HL-60 (cell line): Measurements from ENCODE around the gene ZFYVE28.

Experiments
- DNase-seq, 2 experiments: peaks; one replicate each; pipeline ENCODE4 v3.0.0-alpha.2; 2010 to 2020; ENCODE audit warnings: low read depth in 1 of 2, low spot score in 1 of 2
- H3K27ac ChIP-seq: fragments of 250-450 bp; sonication (Bioruptor Pico); replicated peaks from 2 replicates; pipeline ENCODE4 v1.5.1; 2020; ENCODE audit warnings: mild to moderate bottlenecking, moderate library complexity
- H3K27me3 ChIP-seq: fragments of 250-450 bp; sonication (Bioruptor Pico); 2 replicates; pipeline ENCODE4 v1.5.1; 2021; ENCODE audit warnings: mild to moderate bottlenecking, moderate library complexity; ENCODE audit not compliant: insufficient read depth, poor library complexity, severe bottlenecking
- H3K4me3 ChIP-seq: replicated peaks from 2 replicates; pipeline ENCODE4 v1.5.1; 2011; ENCODE audit warnings: mild to moderate bottlenecking, control low read depth, low read length; ENCODE audit not compliant: insufficient read depth
- GABPA ChIP-seq: IDR thresholded peaks from 2 replicates; pipeline ENCODE4 v1.6.1; 2012; ENCODE audit warnings: low read depth
- POLR2AphosphoS5 ChIP-seq: IDR thresholded peaks from 2 replicates; pipeline ENCODE4 v1.6.1; 2012; ENCODE audit warnings: low read depth
- REST ChIP-seq: IDR thresholded peaks from 2 replicates; pipeline ENCODE4 v1.6.1; 2012; ENCODE audit warnings: low read depth; ENCODE audit not compliant: insufficient replicate concordance
- SPI1 ChIP-seq: IDR thresholded peaks from 2 replicates; pipeline ENCODE4 v1.6.1; 2012; ENCODE audit warnings: low read depth, mild to moderate bottlenecking, borderline replicate concordance
- TF ChIP-seq, protein P1 (sequence below): IDR thresholded peaks from one replicate; pipeline ENCODE4 v1.5.1; 2011; ENCODE audit warnings: low read length, control low read depth, inconsistent platforms; ENCODE audit not compliant: insufficient read depth

The ZFYVE28 gene

DNA sequence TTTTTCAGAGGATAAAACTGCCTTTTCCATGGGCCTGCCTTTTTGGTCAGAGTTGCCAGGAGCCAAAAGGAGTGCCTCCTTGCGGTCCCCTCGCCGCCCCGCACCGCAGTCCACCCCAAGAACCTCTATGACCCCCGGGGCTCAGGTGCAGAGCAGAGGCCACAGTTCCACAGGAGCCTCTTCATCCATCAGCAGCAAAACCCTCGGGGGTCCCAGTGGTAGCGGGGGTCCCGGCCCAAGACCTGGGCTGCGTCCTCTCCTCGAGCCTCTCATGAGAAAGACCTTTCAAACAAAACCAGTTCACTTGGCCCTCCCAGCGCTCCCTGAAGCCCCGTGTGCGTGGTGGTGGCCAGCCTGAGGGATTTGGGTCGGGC, 16.8 kb downstream of the ZFYVE28 start:
- Histone ChIP-seq H3K27me3 (no peaks in the 10 kb centered on the region), H3K4me3 (no peak overlapping the region), H3K27ac (no peak overlapping the region)
- no peak for DNase-seq
- TF ChIP-seq, protein P1, sequence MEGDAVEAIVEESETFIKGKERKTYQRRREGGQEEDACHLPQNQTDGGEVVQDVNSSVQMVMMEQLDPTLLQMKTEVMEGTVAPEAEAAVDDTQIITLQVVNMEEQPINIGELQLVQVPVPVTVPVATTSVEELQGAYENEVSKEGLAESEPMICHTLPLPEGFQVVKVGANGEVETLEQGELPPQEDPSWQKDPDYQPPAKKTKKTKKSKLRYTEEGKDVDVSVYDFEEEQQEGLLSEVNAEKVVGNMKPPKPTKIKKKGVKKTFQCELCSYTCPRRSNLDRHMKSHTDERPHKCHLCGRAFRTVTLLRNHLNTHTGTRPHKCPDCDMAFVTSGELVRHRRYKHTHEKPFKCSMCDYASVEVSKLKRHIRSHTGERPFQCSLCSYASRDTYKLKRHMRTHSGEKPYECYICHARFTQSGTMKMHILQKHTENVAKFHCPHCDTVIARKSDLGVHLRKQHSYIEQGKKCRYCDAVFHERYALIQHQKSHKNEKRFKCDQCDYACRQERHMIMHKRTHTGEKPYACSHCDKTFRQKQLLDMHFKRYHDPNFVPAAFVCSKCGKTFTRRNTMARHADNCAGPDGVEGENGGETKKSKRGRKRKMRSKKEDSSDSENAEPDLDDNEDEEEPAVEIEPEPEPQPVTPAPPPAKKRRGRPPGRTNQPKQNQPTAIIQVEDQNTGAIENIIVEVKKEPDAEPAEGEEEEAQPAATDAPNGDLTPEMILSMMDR = no peak
- no peak for TF ChIP-seq REST
- TF ChIP-seq POLR2AphosphoS5 = no peak
- TF ChIP-seq SPI1 = no peak
- no peak for TF ChIP-seq GABPA

GRCh38 chr4:2400841-2401609, 17.4 kb downstream of the ZFYVE28 start:
- H3K27ac ChIP-seq = no peak overlapping the region
- H3K27me3 ChIP-seq = no peaks in the 10 kb centered on the region
- TF ChIP-seq POLR2AphosphoS5 = no peak
- TF ChIP-seq SPI1 = no peak
- TF ChIP-seq GABPA = no peak
- no peak for TF ChIP-seq REST
- TF ChIP-seq, protein P1 = no peak
- no peak overlapping the region for H3K4me3 ChIP-seq
- no peak for DNase-seq

DNA sequence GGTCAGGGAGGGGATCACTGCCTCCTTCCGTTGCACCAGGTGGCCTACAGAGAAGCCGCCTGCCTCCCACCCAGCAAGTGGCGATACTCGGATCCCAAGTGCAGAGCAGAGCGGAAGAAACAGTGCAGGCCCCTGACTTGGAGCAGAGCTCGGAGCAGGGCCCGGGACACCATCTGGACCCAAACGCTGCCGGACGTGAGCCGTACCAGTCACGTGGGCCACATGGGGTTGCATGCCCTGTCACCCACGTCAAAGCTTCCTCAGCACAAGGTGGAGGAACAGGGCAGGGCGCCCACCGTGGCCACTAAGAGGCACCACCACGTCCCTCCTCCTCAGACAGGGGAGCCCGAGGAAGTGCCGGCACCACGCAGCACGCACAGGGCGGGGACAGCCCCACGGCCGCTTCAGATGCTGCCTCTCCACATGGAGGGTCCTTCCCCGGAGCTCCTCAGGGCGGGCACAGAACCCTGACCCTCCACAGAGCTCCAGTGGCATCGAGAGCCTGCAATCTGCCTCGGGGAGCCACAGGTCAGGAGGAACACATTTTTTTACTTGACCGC, 18.7 kb downstream of the ZFYVE28 start:
- Histone ChIP-seq H3K4me3 (no peak overlapping the region), H3K27me3 (no peaks in the 10 kb centered on the region), H3K27ac (no peak overlapping the region)
- TF ChIP-seq REST (no peak), SPI1 (no peak), GABPA (no peak), POLR2AphosphoS5 (no peak)
- TF ChIP-seq, protein P1 = no peak
- no peak for DNase-seq
